Erythroblast (primary cell): ENCODE results near the gene TMEM235.

Source experiments
- GATA1 ChIP-seq: IDR thresholded peaks from 2 replicates; pipeline ENCODE4 v1.6.1; 2011; ENCODE audit warnings: low read depth, mild to moderate bottlenecking, control low read depth, low read length, moderate library complexity
- POLR2A ChIP-seq: IDR thresholded peaks from 2 replicates; pipeline ENCODE4 v1.6.1; 2011; ENCODE audit warnings: mild to moderate bottlenecking, low read length

GRCh38 chr17:78284146-78284545 is 52.7 kb downstream of the TMEM235 start:
- TF ChIP-seq POLR2A (no peak), GATA1 (no peak)
